ENCODE measurements around the gene ALPK1.
"Not testable (repeated sequence)": the region's sequence is repeated elsewhere in the genome, so short reads cannot be mapped to it uniquely, and the experiment has no call there.

The ALPK1 gene

DNA sequence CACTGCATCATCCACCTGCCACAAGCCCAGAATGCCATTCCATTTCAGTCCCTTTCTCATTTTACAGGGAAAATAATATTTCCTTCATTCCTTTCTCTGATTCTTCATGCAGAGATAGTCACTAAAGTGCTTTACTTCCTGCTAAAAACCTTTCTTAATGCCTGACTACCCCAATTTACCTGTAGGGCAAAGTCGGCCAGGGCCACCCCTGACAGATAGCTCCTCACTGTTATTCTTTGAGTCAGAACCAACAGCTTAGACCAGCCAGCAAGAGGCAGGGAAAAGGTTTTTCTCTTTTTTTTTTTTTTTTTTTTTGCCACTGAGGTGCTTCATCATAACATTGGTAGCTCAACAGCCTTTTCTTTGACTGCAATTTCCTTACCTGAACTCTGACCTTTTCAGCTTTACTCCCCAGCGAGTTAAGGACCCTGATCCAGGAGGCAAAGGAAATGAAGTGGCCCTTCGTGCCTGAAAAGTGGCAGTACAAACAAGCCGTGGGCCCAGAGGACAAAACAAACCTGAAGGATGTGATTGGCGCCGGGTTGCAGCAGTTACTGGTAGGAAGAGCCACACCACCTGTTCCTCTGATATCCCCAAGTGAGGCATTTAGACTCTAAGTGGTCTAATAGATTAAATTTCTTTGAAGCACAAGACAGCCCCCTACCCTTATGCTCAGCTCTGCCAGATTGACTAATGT, 85.0 kb downstream of the ALPK1 start:
- peak; percentile 67 for DNase-seq

DNA sequence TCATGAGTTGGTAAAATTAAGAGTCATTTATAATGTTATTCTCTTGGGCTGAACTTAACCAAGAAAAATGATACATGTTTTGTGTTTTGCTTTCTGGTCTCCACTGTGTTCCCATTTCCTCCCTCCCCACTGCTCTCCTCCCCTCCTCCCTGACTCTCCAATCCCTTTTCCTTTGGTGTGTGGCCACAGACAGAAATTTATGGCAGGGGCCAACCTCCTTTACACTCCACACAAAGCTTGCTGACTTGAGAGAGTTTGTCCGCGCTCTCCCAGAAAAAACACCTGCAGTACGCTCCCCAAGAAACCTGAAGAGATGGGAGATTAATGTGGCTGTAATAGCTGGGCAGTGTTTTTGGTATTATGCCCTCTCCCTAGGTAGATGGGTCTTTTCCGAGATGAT, 88.9 kb downstream of the ALPK1 start:
- no peak for DNase-seq

DNA sequence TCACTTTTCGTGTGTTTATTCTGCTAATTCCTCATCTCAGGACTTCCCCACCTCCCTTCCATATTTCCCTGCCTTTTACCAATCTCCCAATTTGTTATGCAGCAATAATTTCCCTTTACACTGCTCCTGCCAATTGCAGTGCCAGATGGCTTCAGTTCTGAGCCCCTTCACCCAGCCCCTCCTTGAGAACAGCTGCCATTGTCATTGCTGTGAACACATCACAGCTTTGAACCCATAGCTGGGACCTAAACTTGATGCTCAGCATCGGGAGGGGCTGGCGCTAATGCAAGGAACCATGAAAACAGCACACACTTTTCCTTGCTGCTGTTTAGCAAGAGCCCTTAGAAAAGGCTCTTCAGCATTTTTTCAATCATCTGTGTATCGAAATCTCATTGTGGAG, 104.9 kb downstream of the ALPK1 start:
- no peak for DNase-seq

DNA sequence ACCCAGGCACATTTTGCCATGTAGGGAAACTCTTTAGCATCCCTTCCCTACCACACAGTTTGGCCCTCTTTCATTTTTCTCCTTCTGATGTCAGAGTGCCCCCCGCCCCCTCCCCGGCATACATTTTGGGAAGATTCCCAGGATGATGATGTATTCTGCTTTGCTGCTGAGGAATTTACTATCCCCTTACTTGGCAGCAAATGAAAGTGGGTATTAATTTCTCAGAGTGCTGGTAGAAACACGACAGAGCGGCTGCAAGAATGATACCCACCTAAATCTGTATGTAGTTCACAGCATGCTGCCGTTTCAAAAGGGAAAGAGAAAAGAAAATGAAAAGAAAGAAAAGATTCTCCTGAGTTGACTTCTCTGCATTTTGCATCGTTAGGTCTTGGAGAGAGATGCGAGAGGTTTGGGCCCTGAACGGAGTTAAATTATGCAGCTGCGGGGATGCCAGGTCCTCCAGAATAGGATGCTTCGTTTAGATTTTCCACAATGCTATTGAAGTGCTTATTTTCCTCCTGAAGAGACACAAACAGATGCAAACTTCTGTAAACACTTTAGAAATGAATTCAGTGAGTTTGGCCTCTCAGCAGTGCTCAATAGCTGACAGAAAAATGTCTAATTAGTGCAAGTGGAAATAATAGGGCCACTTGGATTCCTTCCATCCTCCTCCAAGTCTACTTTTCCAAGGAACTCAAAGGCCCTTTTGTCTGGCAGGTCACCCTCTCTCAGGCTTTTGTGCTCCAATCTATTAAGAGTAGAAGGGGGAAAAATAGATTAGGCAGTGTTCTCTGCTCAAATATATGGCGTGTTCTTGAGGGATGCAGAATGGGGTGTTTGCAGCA, 106.2 kb downstream of the ALPK1 start:
- DNase-seq, result no peak

DNA sequence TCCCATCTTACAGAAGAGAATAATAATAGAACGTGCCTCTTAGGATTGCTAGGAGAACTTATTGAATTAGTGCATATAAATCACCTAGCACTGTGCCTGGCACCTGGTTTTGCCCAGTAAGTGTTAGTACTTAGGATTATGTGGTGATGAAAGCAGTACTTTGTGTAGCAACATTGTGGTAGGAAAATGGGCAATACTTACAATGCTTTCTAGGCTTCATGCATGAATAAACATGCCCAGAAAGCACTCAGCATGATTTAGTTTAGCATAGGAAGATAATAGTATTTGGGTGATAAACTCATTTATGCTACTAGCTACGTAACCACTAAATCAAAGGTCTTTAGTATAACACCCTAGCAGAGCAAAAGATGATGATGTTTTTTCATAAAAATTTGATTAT, 113.2 kb downstream of the ALPK1 start:
- peak; percentile 84 for DNase-seq

DNA sequence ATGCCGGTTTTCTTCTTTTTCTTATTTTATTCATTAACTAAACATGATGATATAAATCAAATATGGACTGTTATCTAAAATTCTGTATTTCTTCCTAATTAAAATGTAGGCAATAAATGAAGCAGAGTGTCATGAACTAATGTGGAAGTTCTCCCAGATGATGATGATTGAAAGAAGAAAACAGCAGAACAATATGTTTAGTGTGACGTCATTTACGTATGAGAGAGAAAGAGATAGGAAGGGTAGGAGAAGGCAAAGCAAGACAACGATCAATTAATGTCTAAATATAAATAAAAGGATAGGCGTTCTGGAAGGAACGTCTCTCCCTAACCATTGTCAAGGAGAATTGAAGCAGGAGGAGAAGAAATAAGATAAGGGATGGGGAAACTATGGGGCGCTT, 113.6 kb downstream of the ALPK1 start:
- DNase-seq, result no peak

DNA sequence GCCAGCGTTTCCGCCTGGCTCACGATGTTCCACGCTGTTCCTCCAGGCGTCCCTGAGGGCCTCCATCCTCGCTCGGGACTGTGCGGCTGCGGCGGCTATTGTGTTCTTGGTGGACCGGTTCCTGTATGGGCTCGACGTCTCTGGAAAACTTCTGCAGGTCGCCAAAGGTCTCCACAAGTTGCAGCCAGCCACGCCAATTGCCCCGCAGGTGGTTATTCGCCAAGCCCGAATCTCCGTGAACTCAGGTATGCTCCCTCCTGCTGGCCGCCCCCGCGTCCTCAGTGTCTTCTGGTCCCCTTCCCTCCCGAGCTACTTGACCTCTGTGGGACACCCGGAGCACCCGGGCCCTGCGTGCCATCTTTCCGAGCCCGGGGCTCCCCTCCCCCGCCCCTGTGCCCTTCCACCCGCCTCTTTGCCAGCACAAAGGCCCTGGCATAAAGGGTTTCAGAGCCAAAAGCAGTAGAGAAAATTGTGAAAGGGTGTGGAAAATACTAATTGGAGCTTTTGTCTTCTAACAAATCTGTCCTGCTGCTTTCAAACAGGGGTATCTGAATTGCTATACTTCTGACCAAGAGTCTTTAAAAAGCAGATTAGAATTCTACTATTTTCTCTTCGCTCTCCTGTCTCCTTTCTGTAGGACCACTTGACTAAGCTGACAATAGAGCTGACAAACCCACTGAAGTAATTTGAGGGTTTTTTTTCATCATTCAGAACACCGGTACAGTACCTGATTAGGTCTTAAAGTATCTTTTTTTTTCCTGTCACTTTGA, 114.8 kb downstream of the ALPK1 start:
- no peak for DNase-seq

DNA sequence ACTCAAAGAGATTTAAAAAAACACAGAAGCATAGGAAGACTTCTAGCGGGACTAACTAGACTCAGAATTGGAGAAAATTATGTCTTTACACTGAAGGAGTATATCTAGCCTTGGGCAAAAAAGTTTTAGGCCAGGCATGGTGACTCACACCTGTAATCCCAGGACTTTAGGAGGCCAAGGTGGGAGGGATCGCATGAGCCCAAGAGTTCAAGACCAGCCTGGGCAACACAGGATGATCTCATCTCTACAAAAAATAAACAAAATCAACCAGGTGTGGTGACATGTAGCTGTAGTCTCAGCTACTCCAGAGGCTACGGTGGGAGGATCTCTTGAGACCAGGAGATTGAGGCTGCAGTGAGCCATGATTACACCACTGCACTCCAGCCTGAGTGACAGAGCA, 119.3 kb downstream of the ALPK1 start:
- no peak for DNase-seq

DNA sequence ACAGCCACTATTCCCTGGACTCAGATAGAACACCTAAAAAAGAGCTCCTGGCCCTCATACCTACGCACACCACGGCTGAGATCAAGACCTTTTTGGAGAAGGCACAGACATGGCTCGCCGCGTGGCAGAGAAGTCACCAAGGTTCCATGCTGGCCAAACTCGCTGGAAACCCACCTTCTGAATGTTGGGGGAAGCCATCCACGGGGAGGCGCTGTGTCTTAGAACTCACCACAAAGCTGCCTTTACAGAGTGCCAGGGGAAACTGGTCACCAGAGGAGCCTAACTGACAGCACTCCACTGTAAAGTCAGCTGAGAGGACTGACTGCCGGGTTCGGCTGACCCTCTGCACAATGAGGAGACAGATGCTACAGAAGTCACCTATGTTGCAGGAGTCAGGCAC, 120.9 kb downstream of the ALPK1 start:
- no peak for DNase-seq

DNA sequence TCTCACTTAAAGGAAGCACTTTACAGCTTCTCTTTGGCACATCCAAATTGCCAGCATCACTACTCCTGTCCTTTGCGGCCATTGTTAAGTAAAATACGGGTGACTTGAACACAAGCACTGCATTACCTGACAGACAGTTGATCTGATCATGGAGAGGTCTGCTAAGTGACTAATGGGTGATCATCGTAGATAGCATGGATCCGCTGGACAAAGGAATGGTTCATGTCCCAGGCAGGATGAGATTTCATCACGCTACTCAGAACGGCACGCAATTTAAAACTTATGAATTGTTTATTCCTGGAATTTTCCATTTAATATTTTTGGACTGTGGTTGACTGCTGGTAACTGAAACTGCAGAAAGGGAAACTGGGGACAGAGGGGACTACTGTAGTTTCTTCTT, 124.7 kb downstream of the ALPK1 start:
- no peak for DNase-seq

DNA sequence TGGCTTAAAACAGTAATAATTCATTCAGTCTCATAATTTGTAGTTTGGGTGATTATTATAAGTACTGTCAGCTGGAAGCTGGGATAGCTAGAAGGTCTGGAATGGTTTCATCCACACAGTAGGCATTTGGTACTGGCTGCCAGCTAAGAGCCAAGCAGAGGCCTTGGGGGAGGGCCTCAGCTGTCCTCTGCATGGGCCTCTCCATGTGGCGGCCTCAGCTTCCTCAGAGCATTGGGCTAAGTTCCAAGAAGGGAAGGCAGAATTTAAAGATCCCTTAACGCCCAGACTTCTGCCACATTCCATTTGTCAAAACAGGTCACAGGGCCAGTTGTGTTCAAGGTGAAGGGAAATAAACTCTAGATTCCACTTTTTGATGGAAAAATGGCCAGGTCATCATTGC, 125.5 kb downstream of the ALPK1 start:
- no peak for DNase-seq

DNA sequence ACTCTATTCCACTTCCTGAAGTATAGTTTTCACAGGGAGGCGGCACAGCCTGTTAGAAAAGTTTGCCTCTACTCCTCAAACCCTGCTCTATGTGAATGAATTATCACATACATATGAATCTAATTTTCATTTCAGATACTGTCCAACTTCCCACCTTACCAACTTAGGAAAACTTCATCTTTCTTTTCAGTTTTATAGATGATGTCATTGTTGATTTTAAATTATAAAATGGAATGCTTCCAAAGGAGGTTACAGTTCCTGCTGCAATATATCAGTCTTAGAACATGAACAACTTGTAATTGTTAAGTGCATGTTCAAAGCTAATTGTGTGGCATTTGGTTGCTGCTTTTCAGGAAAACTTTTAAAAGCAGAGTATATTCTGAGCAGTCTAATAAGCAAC, 126.4 kb downstream of the ALPK1 start:
- no peak for DNase-seq

DNA sequence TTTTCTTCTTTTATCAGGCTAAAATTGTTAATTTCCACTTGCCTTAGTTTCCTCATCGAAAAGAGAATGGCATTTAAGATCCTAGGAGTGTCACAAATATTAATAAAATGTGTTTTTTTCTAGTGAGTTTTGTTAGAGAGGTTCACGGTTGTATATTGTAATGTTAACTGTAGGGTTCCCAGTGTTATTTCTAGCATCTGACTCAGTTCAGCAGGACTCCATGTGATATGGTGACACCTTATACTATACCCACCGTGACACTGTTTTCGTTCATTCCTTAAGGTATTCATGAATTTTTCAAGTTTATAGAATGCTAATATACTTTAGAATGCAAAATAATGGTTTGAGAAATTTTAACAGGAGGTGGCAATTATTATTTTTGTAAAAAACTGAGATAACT, 128.7 kb downstream of the ALPK1 start:
- no peak for DNase-seq

DNA sequence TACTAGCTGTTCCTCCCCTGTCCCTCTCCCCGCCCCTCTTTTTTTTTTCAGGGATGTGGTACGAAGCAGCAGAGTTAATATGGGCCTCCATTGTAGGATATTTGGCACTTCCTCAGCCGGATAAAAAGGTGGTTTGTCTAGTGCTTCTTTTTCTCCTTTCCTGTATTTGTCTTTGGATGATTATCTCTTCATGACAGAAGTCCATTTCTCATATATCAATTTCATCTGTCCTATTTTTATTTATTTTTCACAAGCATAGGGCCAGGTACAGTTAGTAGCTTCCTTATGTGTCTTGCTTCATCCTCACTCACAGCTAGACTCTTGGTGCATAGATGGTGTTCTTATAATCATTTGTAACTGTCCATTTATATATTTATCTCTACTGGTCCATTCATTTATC, 129.2 kb downstream of the ALPK1 start:
- DNase-seq, result no peak

DNA sequence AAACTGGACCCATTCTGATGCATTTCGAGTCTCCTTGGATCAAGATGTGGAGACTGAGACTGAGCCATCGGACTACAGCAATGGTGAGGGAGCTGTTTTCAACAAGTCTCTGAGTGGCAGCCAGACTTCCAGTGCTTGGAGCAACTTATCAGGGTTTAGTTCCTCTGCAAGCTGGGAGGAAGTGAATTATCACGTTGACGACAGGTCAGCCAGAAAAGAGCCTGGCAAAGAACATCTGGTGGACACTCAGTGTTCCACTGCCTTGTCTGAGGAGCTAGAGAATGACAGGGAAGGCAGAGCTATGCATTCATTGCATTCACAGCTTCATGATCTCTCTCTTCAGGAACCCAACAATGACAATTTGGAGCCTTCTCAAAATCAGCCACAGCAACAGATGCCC, 134.0 kb downstream of the ALPK1 start:
- no peak for DNase-seq

DNA sequence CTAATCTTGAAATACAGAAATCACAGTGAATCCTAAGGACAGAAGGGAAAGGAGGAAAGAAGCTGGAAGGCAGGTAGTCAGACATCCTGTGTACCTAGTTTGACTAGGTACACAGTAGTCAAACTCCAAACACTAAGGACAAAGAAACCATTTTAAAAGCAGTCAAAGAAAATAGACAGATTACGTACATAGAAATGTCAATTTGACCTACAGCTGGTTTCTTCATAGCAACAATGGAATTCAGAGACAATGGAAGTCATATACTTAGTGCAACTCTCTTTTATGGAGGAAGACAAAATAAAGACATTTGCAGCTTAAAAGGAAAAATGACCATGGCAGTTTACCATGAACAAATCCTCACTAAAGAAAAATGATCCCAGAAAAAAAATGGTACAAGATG, 139.8 kb downstream of the ALPK1 start:
- DNase-seq, result no peak

DNA sequence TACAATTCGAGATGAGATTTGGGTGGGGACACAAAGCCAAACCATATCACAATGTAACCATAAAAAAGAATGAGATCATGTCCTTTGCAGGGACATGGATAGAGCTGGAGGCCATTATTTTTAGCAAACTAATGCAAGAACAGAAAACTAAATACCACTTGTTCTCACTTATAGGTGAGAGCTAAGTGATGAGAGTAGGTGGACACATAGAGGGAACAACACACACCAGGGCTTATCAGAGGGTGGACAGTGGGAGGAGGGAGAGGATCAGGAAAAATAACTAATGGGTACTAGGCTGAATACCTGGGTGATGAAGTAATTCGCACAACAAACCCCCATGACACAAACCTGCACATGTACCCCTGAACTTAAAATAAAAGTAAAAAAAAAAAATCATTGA, 145.1 kb downstream of the ALPK1 start:
- DNase-seq, result not testable (repeated sequence)

DNA sequence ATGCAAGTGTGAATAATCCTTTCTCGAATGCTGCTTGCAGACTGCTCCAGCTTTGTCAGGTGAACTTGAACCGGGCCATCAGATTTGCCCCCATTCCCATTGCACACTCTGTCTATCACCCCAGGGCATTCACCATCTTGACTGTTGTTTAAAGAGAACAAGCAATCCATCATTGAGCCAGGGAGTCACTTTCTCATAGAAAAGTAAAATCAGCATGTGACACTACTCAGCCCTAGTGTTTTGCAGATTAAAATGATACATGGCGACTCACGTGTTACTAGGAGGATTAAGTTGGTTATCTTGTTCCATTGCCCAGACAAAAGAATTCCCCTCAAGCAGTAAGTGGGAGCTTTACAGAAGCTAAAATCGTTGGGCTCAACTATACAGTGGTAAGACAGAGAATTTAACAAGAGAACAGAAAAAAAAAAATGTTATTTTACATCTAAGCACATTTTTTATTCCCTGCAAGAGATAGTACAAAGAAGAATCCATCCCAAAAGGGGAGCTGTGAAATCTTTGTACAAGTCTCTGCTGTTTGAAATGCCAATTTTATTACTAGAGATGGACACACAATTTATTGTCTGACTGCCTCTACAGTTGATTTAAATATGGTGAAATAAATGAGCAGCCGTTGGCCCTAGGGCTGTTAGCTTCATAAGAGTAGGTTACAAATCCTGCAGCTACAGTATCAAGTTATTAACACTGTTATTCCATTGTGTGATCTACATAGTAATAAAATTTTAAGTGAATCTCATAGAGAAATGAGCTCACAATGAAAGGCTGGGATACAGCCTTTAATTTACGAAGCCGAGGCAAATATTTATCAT, 151.3 kb downstream of the ALPK1 start:
- no peak for DNase-seq

DNA sequence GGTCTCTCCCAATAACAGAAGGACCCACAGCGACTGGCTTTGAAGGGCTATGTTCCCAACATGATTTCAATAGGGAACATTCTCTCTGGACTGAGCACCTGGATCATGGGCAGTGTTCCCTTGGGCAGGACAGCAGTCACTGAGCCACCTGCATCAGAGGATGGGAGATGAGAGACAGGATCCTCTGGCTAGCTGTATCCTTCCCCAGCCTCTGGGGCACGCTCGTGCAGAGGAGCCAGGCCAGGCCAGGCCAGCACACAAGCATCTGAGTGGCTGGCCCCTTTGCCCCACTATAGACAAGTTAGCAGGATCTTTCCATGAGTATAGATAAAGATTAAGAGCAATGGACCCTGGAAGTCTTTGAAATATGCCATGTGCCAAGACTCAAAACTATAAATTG, 152.5 kb downstream of the ALPK1 start:
- no peak for DNase-seq

DNA sequence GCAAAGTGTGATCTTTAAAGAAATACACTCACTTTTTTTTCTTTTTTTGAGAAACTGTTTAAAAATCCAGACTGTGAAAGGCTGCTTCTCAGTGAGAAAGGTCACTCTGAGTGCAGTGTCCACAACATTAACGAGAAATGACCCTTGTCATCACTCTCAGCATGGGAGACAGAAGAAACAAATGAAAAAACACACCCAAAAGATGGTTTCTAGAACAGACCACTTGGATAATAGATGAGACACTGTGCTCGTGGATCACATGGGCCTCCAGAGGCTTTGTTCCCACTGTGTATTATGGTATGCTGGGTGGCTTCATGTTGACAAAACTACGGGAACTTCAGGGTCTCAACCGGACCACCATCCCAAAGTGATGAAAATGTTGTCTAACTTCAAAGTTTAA, 153.9 kb downstream of the ALPK1 start:
- DNase-seq, result no peak

DNA sequence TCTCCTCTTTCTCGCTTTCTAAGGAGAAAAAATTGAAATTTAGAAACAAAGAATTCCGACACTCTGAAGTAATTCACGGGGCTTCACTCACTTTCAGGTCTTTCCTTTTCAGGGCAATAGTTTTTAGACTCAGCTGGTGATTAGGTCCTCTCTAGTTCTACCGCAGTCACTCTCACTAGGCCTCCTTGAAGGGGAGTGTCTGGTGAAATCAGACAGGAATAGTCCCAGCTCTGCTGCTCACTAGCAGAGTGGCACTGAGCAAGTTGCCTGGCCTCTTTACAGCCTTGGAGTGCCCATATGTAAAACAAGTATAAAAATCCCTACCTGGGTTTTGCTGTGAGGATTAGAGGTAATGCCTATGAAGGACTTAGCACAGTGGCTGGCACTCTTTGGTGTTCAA, 154.7 kb downstream of the ALPK1 start:
- no peak for DNase-seq

DNA sequence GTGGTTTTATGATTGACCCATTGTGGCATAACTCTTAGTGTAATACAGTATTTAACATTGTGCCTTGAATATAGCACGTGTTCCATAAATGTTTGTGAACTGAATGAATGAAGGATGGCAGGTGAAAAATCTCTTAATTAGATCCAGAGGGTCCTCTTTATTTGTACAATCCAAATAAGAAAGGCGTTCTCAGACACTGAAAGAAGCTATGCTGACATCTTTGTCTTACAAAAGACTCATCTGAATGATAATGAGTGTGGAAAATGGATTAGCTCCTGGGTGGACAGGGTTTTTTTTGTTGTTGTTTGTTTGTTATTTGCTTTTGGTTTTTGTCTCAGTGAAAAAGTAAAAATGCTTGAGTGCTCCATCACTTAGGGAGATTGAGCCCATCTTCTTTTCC, 156.2 kb downstream of the ALPK1 start:
- DNase-seq, result no peak

DNA sequence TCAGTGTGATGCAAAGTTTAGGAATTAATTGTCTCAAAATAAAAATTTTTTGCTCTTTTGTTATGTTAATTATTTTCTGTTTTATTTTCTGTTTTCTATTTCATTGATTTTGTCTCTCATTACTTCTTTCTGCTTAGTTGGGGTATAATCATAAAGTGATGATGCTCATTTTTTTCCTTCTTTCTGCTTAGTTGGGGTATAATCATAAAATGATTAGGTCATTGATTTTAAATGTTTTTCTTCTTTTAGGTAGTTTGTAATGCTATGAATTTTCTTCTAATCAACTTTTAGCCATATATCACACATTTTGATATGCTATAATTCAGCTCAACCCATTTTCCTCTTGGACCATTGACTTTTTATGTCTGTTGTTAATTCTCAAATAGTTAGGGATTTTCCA, 175.1 kb downstream of the ALPK1 start:
- no peak for DNase-seq

Measured in NCI-H1436 treated with DMSO at 0.1 percent for 48 hours (cell line).